ENCODE results near the gene IFI27. TPM values are rescaled to one million over a fixed set of nuclear protein-coding genes. Genes with fewer than 3 reads are reported as not detected.

Gene IFI27
- total and polyA plus RNA-seq, 2 of the 8 experiments (the other 6 are each of a cell fraction or from before 2014, with no cell fraction given): 0.76 to 2.2 TPM

GRCh38 chr14:94112513-94113063, 2.1 kb downstream of the IFI27 start (continued):
- TF ChIP-seq CHD7 (IDR thresholded peaks at IDR 0.05; ENCODE audit: insufficient replicate concordance, low read length) (no peak), SRF (IDR thresholded peaks at IDR 0.05; ENCODE audit: low read depth, low read length) (no peak)
